K562 (cell line): ENCODE measurements around the gene UBE2C. TPM values are rescaled to one million over a fixed set of nuclear protein-coding genes. Genes with fewer than 3 reads are reported as not detected.

Source experiments
- ASH1L ChIP-seq: fragments of 450-650 bp; IDR thresholded peaks from 2 replicates; pipeline ENCODE4 v1.6.1; 2018; ENCODE audit warnings: borderline replicate concordance, mild to moderate bottlenecking, low read depth; ENCODE audit not compliant: partially characterized antibody
- CREB1 ChIP-seq, 2 experiments: sonication (generic) in 1 of 2; formaldehyde crosslinking in 1 of 2; IDR thresholded peaks; 2 replicates each; pipeline versions ENCODE4 v1.6.1 to v1.8.0; 2012 to 2022; ENCODE audit warnings: inconsistent platforms in 1 of 2, mild to moderate bottlenecking in 1 of 2, missing genetic modification reagents in 1 of 2, moderate library complexity in 1 of 2
- HMG20A ChIP-seq: fragments of 450-650 bp; formaldehyde crosslinking; conservative IDR thresholded peaks from 2 replicates; pipeline ENCODE4 v1.4.0; 2020; ENCODE audit warnings: mild to moderate bottlenecking, mixed read lengths
- HMGN3 ChIP-seq: IDR thresholded peaks from 2 replicates; pipeline ENCODE4 v1.6.1; 2011; ENCODE audit warnings: borderline replicate concordance, low read depth, mild to moderate bottlenecking, mixed read lengths, low read length; ENCODE audit not compliant: insufficient read length; ENCODE audit errors: extremely low read depth
- KHSRP ChIP-seq: fragments of 450-650 bp; IDR thresholded peaks from 2 replicates; pipeline ENCODE4 v1.6.1; 2017
- MAFG ChIP-seq: fragments of 450-650 bp; conservative IDR thresholded peaks from 2 replicates; pipeline ENCODE4 v1.6.1; 2016; ENCODE audit warnings: missing genetic modification characterization, missing compliant biosample characterization
- MEF2A ChIP-seq: IDR thresholded peaks from 2 replicates; pipeline ENCODE4 v1.6.1; 2011; ENCODE audit warnings: low read depth, mild to moderate bottlenecking, low read length, moderate library complexity; ENCODE audit not compliant: control insufficient read depth
- MYC ChIP-seq, 2 experiments: fragments of 250-450 bp in 1 of 2; sonication (Bioruptor Pico) in 1 of 2; IDR thresholded peaks; 2 replicates each; pipeline versions ENCODE4 v1.5.1 to v1.6.1; 2012 to 2021; ENCODE audit warnings: low read depth in 2 of 2, borderline replicate concordance in 1 of 2, improper control_type of control experiment in 1 of 2, low read length in 1 of 2, mild to moderate bottlenecking in 1 of 2, moderate library complexity in 1 of 2
- NR2C2 ChIP-seq, 2 experiments: fragments of 200-800 bp in 1 of 2; sonication (Bioruptor generic) in 1 of 2; sonication (generic) in 1 of 2; formaldehyde crosslinking in 1 of 2; IDR thresholded peaks; 2 replicates each; pipeline versions ENCODE4 v1.6.1 to v1.8.0; 2016 to 2022; ENCODE audit warnings: mild to moderate bottlenecking in 1 of 2, missing compliant biosample characterization in 1 of 2, missing genetic modification characterization in 1 of 2, missing genetic modification reagents in 1 of 2
- RAD21 ChIP-seq, 2 experiments: fragments of 250-450 bp in 1 of 2; fragments of 450-650 bp in 1 of 2; sonication (Bioruptor Pico) in 1 of 2; formaldehyde crosslinking in 1 of 2; IDR thresholded peaks in 1 of 2; conservative IDR thresholded peaks in 1 of 2; 2 replicates each; pipeline versions ENCODE4 v1.4.0 to v1.8.0; 2020 to 2022; ENCODE audit warnings: mild to moderate bottlenecking in 2 of 2, moderate library complexity in 1 of 2
- SIN3A ChIP-seq, 2 experiments: fragments of 150-350 bp in 1 of 2; IDR thresholded peaks; 2 replicates each; pipeline ENCODE4 v1.6.1; 2011 to 2016; ENCODE audit warnings: borderline replicate concordance in 2 of 2, low read depth in 2 of 2, low read length in 2 of 2, mild to moderate bottlenecking in 2 of 2, moderate library complexity in 2 of 2; ENCODE audit not compliant: control insufficient read depth in 1 of 2
- TARDBP ChIP-seq: fragments of 450-650 bp; IDR thresholded peaks from 2 replicates; pipeline ENCODE4 v1.6.1; 2016
- ZNF12 ChIP-seq: sonication (generic); formaldehyde crosslinking; IDR thresholded peaks from 2 replicates; pipeline ENCODE4 v1.4.0; 2020; ENCODE audit warnings: mild to moderate bottlenecking, missing genetic modification reagents
- polyA plus RNA-seq, 8 experiments: library from polyadenylated mRNA; depleted of rRNA in 4 of 8; stranded (reverse) in 5 of 8; unstranded in 3 of 8; fragments of >200 nt; fragmentation: Nextera tagmentation in 2 of 8; fragmentation: Illumina TruSeq in 1 of 8; extraction: Ambion mirVana in 2 of 8; extraction: Trizol in 1 of 8; gene quantifications; 2 replicates each; pipeline versions ENCODE4 v1.2.1 to v1.2.3, GENCODE V29; 2011 to 2014; ENCODE audit warnings: inconsistent platforms in 1 of 8, missing spikeins in 1 of 8
- total RNA-seq, 7 experiments: library from RNA; depleted of rRNA in 6 of 7; stranded (reverse); fragments of >200 nt in 6 of 7; fragmentation: Illumina TruSeq in 2 of 7; extraction: Trizol in 2 of 7; gene quantifications; 2 replicates each; pipeline versions ENCODE4 v1.2.1 to v1.2.3, GENCODE V29; 2011 to 2021; ENCODE audit warnings: low replicate concordance in 1 of 7
- TF ChIP-seq, protein P1 (sequence below): fragments of 450-650 bp; IDR thresholded peaks from 2 replicates; pipeline ENCODE4 v1.6.1; 2016; ENCODE audit warnings: antibody characterized with exemption
- TF ChIP-seq, protein P2 (sequence below): sonication (generic); formaldehyde crosslinking; IDR thresholded peaks from 2 replicates; pipeline ENCODE4 v1.9.0; 2022; ENCODE audit warnings: mild to moderate bottlenecking, missing genetic modification reagents
- TF ChIP-seq, protein P3 (sequence below): fragments of 450-650 bp; IDR thresholded peaks from 2 replicates; pipeline ENCODE4 v1.6.1; 2016

Gene UBE2C
- total and polyA plus RNA-seq, 9 of the 15 experiments (the other 6 are each of a cell fraction or from before 2014, with no cell fraction given) = 0.51 to 1.6 (median 0.69) TPM

DNA sequence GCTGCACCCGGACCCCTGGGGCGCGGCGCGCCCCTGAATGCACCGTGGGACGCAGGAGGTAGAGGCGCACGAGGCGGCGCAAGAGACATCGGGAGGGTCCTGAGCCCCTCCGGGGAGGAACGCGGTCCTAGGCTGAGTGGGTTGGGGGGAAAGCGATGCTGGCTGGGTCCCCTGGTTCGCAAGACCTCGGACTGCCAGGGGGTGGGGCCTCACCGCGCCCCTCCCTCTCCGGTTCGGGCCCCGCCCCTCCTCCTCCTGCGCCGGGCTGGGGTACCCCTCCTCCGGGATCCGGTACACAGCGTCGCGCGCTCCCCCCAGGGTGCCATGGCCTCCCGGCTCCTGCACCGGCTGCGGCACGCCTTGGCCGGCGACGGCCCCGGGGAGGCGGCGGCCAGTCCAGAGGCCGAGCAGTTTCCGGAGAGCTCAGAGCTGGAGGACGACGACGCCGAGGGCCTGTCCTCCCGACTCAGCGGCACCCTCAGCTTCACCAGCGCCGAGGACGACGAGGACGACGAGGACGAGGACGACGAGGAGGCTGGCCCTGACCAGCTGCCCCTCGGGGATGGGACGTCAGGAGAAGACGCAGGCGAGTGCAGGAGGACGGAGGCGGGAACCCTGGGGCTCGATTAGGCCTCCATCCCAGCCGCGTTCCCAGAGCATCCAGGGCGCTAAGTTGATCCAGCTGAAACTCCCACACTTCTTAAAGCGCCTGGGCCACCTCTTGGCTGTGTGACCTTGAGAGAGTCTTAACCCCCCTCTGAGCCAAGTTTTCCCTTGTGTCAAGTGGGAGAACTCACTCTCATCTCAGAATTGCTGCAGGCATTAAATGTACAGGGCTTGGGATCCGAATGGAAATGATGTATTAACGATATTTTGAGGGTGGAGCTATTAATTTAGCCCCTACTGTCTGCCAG, 21.7 kb downstream of the UBE2C start (continued):
- TF ChIP-seq RAD21 (CRISPR knock-in tag; conservative IDR thresholded peaks at IDR 0.05 in 1 of 2, IDR thresholded peaks at IDR 0.05 in 1 of 2) (no peak), MYC (IDR thresholded peaks at IDR 0.05; ENCODE audit: low read depth, low read length) (no peak), MYC (CRISPR knock-in tag; IDR thresholded peaks at IDR 0.05; ENCODE audit: borderline replicate concordance, low read depth) (no peak), MEF2A (no peak), KHSRP (no peak), NR2C2 (CRISPR knock-in tag; IDR thresholded peaks at IDR 0.05) (no peak), NR2C2 (tag; IDR thresholded peaks at IDR 0.05) (no peak), MAFG (no peak), SIN3A (IDR thresholded peaks at IDR 0.05; ENCODE audit: borderline replicate concordance in 2 of 2, control insufficient read depth in 1 of 2, low read depth in 2 of 2, low read length in 2 of 2) (no peak), ZNF12 (CRISPR knock-in tag) (no peak), TARDBP (no peak), HMG20A (CRISPR knock-in tag) (no peak), HMGN3 (peak; percentile 41), CREB1 (IDR thresholded peaks at IDR 0.05) (no peak), CREB1 (CRISPR knock-in tag; IDR thresholded peaks at IDR 0.05) (0 out of 2 replicates have a peak, but pooled peaks have one; percentile 24), ASH1L (no peak)
- TF ChIP-seq, protein P1, sequence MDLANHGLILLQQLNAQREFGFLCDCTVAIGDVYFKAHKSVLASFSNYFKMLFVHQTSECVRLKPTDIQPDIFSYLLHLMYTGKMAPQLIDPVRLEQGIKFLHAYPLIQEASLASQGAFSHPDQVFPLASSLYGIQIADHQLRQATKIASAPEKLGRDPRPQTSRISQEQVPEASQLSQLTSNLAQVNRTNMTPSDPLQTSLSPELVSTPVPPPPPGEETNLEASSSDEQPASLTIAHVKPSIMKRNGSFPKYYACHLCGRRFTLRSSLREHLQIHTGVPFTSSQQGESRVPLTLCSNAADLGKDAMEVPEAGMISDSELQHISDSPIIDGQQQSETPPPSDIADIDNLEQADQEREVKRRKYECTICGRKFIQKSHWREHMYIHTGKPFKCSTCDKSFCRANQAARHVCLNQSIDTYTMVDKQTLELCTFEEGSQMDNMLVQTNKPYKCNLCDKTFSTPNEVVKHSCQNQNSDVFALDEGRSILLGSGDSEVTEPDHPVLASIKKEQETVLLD = no peak
- TF ChIP-seq, protein P2, sequence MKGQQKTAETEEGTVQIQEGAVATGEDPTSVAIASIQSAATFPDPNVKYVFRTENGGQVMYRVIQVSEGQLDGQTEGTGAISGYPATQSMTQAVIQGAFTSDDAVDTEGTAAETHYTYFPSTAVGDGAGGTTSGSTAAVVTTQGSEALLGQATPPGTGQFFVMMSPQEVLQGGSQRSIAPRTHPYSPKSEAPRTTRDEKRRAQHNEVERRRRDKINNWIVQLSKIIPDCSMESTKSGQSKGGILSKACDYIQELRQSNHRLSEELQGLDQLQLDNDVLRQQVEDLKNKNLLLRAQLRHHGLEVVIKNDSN (CRISPR knock-in tag) = no peak
- TF ChIP-seq, protein P3, sequence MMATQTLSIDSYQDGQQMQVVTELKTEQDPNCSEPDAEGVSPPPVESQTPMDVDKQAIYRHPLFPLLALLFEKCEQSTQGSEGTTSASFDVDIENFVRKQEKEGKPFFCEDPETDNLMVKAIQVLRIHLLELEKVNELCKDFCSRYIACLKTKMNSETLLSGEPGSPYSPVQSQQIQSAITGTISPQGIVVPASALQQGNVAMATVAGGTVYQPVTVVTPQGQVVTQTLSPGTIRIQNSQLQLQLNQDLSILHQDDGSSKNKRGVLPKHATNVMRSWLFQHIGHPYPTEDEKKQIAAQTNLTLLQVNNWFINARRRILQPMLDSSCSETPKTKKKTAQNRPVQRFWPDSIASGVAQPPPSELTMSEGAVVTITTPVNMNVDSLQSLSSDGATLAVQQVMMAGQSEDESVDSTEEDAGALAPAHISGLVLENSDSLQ = no peak
